Peyer's patch (tissue), 4 donors: ENCODE data around the gene PDIA2. TPM values are rescaled to one million over a fixed set of nuclear protein-coding genes. Genes with fewer than 3 reads are reported as not detected.

Source experiments
- DNase-seq, 3 donors: peaks; one replicate each; pipeline ENCODE4 v3.0.0-alpha.2; 2017 to 2019
- H3K27ac ChIP-seq, 4 donors: fragments of 200-600 bp; sonication (generic); one replicate each; pipeline ENCODE4 v1.5.1; 2016 to 2019
- H3K27me3 ChIP-seq, 2 donors: fragments of 200-600 bp; sonication (generic); one replicate each; pipeline ENCODE4 v1.5.1; 2019
- H3K36me3 ChIP-seq, 3 donors: fragments of 200-600 bp; sonication (generic); one replicate each; pipeline ENCODE4 v1.5.1; 2016 to 2019
- H3K4me1 ChIP-seq, 4 donors: fragments of 200-600 bp; sonication (generic); one replicate each; pipeline ENCODE4 v1.5.1; 2016 to 2019
- H3K4me3 ChIP-seq, 4 donors: fragments of 200-600 bp; sonication (generic); 1 replicate in 3 of 4; 2 replicates in 1 of 4; pipeline ENCODE4 v1.5.1; 2016 to 2019; ENCODE audit warnings: mild to moderate bottlenecking in 1 of 4
- H3K9me3 ChIP-seq, 4 donors: fragments of 200-600 bp; sonication (generic); one replicate each; pipeline ENCODE4 v1.5.1; 2016 to 2019; ENCODE audit warnings: mild to moderate bottlenecking in 1 of 4
- POLR2A ChIP-seq, 2 donors: fragments of 450-650 bp; IDR thresholded peaks; one replicate each; pipeline ENCODE4 v1.5.1; 2017; ENCODE audit warnings: antibody characterized with exemption in 2 of 2, mild to moderate bottlenecking in 2 of 2, moderate library complexity in 2 of 2
- total RNA-seq, 4 donors: library from RNA; depleted of rRNA; stranded (reverse); fragments of >200 nt; gene quantifications; one replicate each; pipeline ENCODE4 v1.1.0, GENCODE V29; 2016
- TF ChIP-seq, protein P1 (sequence below), 6 experiments: fragments of 450-650 bp in 4 of 6; fragments of 200-600 bp in 2 of 6; sonication (generic) in 1 of 6; IDR thresholded peaks; one replicate each; pipeline ENCODE4 v1.5.1; 2017 to 2019; ENCODE audit warnings: antibody characterized with exemption in 6 of 6, mild to moderate bottlenecking in 3 of 6, moderate library complexity in 1 of 6

Gene PDIA2
- total RNA-seq, 4 donors from 2014 or later = 1.7 to 29.2 (median 11.1) TPM

DNA sequence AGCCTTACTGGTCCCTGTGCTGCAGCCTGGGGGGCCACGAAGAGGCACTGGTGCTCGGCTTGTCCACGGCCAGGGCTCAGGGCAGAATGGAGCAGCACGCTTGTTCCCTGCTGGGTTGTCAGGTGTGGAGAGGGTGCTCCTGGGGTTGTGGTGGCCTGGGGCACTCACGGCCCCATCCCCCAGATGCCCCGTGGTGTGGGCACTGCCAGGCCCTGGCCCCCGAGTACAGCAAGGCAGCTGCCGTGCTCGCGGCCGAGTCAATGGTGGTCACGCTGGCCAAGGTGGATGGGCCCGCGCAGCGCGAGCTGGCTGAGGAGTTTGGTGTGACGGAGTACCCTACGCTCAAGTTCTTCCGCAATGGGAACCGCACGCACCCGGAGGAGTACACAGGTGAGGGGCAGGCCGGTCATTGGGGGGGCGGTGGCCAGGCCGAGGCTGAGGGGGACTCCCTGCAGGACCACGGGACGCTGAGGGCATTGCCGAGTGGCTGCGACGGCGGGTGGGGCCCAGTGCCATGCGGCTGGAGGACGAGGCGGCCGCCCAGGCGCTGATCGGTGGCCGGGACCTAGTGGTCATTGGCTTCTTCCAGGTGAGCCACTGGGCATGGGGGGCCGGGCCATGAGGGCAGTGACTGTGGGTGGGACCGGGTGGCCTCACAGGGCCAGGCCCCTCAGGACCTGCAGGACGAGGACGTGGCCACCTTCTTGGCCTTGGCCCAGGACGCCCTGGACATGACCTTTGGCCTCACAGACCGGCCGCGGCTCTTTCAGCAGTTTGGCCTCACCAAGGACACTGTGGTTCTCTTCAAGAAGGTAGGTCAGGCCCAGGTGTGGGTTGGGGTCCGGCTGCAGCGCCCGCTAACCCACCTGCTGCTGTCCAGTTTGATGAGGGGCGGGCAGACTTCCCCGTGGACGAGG is 1.5 kb downstream of the PDIA2 start:
- Histone ChIP-seq H3K9me3 (no peaks in the 10 kb centered on the region), H3K27me3 (peaks cover 0 to 18% of the 10 kb centered on the region in 2 donors), H3K27ac (no peak overlapping the region), H3K36me3 (peaks cover 0 to 21% (median 0%) of the 10 kb centered on the region in 3 donors), H3K4me1 (peaks cover 0 to 20% (median 7%) of the 10 kb centered on the region in 4 donors), H3K4me3 (no peak overlapping the region)
- TF ChIP-seq, protein P1, sequence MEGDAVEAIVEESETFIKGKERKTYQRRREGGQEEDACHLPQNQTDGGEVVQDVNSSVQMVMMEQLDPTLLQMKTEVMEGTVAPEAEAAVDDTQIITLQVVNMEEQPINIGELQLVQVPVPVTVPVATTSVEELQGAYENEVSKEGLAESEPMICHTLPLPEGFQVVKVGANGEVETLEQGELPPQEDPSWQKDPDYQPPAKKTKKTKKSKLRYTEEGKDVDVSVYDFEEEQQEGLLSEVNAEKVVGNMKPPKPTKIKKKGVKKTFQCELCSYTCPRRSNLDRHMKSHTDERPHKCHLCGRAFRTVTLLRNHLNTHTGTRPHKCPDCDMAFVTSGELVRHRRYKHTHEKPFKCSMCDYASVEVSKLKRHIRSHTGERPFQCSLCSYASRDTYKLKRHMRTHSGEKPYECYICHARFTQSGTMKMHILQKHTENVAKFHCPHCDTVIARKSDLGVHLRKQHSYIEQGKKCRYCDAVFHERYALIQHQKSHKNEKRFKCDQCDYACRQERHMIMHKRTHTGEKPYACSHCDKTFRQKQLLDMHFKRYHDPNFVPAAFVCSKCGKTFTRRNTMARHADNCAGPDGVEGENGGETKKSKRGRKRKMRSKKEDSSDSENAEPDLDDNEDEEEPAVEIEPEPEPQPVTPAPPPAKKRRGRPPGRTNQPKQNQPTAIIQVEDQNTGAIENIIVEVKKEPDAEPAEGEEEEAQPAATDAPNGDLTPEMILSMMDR (IDR thresholded peaks at IDR 0.05) = no peak
- TF ChIP-seq POLR2A (IDR thresholded peaks at IDR 0.05) = no peak
- DNase-seq = no peak

GRCh38 chr16:285146-286055 is 2.4 kb downstream of the PDIA2 start:
- DNase-seq = no peak
- TF ChIP-seq POLR2A (IDR thresholded peaks at IDR 0.05) = no peak
- TF ChIP-seq, protein P1 (IDR thresholded peaks at IDR 0.05) = no peak
- H3K4me1 ChIP-seq = peaks cover 0 to 13% (median 6%) of the 10 kb centered on the region in 4 donors
- no peak overlapping the region for H3K4me3 ChIP-seq
- H3K27ac ChIP-seq = no peak overlapping the region
- H3K36me3 ChIP-seq = peaks cover 0 to 29% (median 0%) of the 10 kb centered on the region in 3 donors
- no peaks in the 10 kb centered on the region for H3K9me3 ChIP-seq
- peaks cover 0 to 15% of the 10 kb centered on the region in 2 donors for H3K27me3 ChIP-seq

DNA sequence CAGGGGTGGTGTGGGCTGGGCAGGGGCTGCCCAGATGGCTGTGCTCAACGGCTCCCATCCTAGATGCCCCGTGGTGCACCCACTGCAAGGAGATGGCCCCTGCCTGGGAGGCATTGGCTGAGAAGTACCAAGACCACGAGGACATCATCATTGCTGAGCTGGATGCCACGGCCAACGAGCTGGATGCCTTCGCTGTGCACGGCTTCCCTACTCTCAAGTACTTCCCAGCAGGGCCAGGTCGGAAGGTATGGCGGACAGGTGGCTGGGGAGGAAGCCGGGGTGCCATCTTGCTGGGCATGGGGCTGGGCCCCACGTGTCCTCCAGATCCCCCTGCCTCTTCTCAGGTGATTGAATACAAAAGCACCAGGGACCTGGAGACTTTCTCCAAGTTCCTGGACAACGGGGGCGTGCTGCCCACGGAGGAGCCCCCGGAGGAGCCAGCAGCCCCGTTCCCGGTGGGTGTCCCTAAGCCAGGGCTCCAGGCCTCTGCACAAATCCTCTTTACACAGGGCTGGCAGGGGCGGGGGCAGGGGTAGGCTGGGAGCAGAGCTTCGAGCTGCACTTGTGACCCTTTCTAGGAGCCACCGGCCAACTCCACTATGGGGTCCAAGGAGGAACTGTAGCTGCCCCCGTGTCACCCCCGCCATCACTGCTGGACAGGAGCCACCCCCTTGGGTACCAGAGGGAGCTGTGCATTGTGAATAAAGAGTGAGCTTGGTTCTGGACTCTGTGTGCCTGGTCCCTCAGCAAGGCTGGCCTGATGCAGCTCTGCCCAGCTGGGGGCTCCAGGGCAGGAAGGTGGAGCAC is 3.7 kb downstream of the PDIA2 start:
- peaks cover 0 to 1% (median 0%) of the 10 kb centered on the region in 4 donors for H3K4me1 ChIP-seq
- H3K9me3 ChIP-seq = no peaks in the 10 kb centered on the region
- H3K27me3 ChIP-seq = peaks cover 0 to 4% of the 10 kb centered on the region in 2 donors
- H3K36me3 ChIP-seq = peaks cover 0 to 41% (median 0%) of the 10 kb centered on the region in 3 donors
- no peak overlapping the region for H3K27ac ChIP-seq
- no peak overlapping the region for H3K4me3 ChIP-seq
- no peak for DNase-seq
- no peak for TF ChIP-seq POLR2A (IDR thresholded peaks at IDR 0.05)
- TF ChIP-seq, protein P1 (IDR thresholded peaks at IDR 0.05) = no peak

DNA sequence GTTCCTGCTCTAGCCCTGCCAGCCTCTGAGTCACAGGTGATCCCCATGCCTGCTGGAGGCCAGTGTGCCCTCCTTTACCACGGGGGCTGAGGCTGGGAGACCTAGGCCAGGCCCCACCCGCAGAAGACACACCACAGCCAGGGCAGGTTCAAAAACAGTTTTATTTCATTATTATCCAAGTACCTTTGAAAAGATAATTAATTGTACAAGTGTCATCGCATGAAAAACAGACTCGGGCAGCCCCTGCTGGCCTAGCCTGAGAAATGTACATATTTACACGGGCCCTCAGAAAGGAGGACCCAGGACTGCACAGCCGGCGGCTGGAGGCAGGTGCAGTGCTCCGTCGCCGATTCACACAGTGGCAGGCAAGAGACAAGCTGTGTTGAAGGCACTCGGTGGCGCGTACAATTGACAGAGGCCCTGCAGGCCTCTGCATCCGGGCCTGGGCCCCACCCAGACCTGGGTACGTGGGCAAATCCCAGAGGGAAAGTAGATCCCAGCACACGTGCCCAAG is 4.4 kb downstream of the PDIA2 start:
- no peak for TF ChIP-seq POLR2A (IDR thresholded peaks at IDR 0.05)
- TF ChIP-seq, protein P1 (IDR thresholded peaks at IDR 0.05) = peak in 3 of 6 experiments; percentile 44 to 52 (median 46)
- no peak overlapping the region for H3K4me3 ChIP-seq
- no peaks in the 10 kb centered on the region for H3K9me3 ChIP-seq
- H3K27me3 ChIP-seq = no peaks in the 10 kb centered on the region
- no peak for DNase-seq
- H3K36me3 ChIP-seq = peaks cover 0 to 47% (median 0%) of the 10 kb centered on the region in 3 donors
- H3K27ac ChIP-seq = no peak overlapping the region
- H3K4me1 ChIP-seq = no peaks in the 10 kb centered on the region
